IPS-18c (cell line): ENCODE measurements around the gene HNRNPAB.

Experiments
- H3K4me3 ChIP-seq: 2 replicates; pipeline ENCODE4 v1.7.0; 2013; ENCODE audit warnings: low read depth, mild to moderate bottlenecking, low read length, moderate library complexity; ENCODE audit not compliant: insufficient read depth
- H3K9me3 ChIP-seq: one replicate; pipeline ENCODE4 v1.6.1; 2013; ENCODE audit warnings: mild to moderate bottlenecking, low read length, moderate library complexity; ENCODE audit not compliant: control insufficient read depth, insufficient read depth

The HNRNPAB gene

DNA sequence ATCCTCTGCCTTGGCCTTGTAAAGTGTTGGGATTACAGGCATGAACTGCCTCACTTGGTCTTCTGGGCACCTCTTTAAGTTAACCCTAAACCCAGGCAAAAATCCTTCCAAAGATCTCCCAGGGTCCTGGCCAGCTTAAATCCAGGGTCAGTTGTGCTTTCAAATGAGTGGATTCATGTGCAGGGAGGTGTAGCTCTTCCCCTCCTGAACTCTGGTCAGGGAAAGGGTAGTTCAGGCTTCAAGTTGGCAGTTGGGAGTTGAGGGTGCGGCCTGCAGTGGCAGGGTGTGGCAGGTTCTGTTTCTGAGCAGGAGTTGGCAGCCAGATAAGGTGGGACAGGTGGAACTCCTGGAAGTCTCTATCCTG, 3.6 kb downstream of the HNRNPAB start:
- Histone ChIP-seq H3K9me3 (no peaks in the 10 kb centered on the region), H3K4me3 (no peak overlapping the region)

DNA sequence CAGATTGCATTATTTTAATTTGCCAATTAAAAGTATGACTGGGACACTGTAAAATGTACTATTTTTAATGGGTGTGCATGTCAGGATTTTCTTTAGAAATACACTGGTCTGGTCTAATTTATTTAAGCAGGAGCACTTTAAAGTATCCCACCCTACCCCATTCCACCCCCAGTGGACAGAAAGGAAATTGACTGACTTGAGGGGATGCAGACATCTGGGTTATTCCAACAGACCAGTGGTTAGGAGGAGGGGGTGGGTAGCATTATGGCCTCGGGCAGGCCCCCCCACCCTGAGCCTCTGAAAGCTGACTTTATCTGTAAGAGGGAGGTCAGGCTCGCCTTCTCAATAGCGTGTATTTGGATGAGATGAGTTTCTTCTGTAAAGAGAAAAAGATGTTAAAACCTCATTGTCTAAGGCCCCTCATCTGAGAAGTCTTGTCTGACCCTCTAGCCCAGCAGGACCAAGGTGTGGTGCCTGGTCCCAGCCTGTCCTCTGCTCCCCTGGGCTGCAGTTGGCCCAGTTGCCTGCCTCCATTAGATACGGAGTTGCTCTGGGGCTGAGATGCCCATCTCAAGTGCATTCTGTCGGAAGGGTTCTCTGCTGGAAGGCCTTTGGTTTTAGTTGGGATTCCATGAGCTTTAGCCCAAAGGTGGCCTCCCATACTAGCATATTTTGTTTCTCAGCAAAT, 4.4 kb downstream of the HNRNPAB start:
- H3K9me3 ChIP-seq = no peaks in the 10 kb centered on the region
- no peak overlapping the region for H3K4me3 ChIP-seq

DNA sequence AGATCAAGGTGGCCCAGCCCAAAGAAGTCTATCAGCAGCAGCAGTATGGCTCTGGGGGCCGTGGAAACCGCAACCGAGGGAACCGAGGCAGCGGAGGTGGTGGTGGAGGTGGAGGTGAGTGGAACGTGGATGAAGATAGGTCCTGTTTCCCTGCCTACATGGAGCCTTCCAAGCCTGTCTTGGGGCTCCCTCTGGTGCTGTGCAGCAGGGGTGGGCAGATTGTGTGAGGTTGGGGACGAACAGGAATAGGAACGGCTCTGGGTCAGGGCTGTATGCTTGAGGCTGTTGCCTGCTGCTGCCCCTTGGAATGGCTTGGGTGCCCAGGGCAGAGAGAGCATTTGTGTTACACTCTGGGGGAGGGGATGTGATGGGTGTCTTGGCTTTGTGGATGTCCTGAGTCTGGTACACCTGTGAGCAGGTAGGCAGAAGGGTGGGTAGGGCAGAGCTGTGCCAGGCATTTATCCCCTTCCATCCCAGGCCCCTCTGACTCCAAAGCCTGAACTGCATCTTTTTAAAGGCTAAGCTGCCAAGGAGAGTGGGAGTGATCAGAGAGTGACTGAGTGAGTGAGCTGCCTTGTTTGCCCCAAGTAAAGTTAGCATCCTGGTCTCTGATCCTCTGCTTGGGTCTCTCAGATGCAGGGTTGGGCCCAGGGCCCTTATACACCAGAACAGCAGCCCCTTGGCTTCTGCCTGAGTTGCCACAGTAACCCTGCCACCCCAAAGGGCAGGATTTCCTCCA, 5.2 kb downstream of the HNRNPAB start:
- no peaks in the 10 kb centered on the region for H3K9me3 ChIP-seq
- H3K4me3 ChIP-seq = no peak overlapping the region

DNA sequence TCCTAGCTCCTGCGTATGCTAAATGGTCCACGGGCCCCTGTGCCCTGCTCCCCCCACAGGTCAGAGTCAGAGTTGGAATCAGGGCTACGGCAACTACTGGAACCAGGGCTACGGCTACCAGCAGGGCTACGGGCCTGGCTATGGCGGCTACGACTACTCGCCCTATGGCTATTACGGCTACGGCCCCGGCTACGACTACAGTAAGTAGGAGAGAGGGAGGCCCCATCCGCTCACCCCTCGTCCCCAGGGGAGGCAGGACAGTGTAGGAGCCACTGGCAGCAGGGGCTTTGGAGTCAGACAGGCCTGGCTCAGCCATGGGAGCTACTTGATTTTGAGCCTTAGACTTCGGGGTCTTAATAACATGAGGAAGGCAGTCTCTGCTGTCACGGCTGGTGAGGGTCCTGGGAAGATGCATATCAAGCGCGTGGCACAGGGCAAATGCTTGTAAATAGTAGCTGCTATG, 5.8 kb downstream of the HNRNPAB start:
- H3K9me3 ChIP-seq = no peaks in the 10 kb centered on the region
- H3K4me3 ChIP-seq = no peak overlapping the region

DNA sequence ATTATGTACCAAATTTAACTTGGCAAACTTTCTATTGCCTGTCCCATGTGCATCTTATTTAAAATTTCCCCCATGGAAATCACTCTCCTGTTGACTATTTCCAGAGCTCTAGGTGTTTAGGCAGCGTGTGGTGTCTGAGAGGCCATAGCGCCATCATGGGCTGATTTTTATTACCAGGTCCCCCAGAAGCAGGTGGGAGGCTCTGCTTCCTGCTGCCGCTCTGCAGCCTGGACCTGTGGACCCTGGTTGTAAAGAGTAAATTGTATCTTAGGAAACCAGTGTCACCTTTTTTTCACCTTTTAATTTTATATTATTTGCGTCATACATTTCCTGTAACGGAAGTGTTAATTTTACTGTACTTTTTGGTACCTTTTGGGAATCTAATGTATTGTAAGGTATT, 6.4 kb downstream of the HNRNPAB start:
- Histone ChIP-seq H3K9me3 (no peaks in the 10 kb centered on the region), H3K4me3 (no peak overlapping the region)

DNA sequence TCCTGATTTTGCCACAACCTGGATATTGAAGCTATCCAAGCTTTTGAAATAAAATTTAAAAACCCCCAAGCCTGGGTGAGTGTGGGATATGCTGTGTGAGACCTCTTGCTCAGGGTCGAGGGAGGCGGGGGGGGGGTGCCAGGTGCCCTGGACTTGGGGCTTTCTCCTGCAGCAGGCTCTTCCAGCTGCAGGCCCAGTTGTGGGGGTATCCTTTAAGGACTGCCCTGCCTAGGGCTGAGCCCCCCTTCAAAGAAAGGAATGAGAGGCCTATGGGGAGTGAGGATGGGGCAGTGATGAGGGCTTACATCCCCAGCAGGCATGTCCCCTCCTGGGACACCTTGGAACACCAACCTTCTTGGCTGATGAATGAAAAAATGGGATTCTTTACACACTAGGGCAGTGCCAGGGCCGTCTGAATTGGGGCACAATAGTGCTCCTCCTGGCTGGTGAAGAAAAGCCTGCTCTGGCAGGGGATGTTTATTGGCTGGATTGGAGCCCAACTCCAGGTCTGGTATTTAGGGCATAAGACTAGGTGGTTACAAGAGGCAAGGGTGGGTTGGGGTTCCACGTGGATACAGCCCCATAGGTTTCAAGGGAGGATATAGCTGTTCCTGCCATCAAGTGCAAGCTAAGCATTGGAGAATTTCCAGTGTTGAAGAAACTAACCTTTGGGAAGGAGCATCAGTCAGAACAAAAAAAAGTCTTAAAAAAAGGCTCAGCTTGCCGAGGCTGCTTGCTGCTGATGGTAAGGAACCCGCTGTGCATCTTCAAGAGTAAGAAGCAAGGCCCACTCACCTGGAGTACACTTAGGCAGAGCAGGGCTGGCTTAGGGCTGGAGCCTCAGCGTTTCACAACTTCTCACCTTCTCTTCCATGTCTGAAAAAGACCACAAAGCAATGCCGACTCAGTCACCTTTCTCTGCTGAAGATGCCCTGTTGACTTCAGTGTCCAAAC, 7.0 kb downstream of the HNRNPAB start:
- Histone ChIP-seq H3K4me3 (no peak overlapping the region), H3K9me3 (no peaks in the 10 kb centered on the region)

DNA sequence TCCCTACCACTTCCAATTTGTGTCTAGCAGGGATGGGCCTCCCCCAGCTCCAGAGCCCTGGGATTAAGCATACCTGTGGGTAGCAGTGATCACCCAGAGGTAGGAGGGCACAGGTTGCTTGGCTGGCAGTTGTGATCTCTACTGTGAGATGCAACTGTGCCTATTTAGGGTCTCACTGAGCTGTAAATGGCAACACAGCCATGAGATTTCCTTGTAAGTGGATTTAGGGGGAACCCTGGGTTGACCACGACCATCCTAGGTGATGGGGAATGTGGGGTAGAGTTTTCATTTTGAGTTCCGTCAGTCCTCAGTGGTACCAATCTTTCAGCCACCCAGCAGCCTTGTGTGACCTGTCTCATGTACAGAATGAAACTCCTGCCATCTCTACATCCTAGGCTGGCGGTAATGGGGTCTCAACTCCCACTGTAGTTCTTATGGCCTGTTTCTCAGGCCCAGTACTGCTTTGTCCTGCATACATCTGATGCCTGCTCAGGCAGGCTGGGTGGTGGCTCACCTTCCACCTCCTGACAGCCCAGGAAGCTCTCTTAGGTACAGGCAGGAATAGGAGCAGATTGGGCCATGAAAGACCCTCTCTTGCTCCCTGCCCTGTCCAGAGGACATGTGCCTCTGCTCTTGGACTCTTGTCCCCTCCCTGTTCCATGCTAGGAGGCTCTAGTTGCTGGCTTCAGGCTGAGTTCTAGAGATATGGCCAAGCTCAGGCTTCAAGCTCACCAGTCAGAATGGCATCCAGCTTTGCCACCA, 8.1 kb downstream of the HNRNPAB start:
- Histone ChIP-seq H3K9me3 (no peaks in the 10 kb centered on the region), H3K4me3 (no peak overlapping the region)

DNA sequence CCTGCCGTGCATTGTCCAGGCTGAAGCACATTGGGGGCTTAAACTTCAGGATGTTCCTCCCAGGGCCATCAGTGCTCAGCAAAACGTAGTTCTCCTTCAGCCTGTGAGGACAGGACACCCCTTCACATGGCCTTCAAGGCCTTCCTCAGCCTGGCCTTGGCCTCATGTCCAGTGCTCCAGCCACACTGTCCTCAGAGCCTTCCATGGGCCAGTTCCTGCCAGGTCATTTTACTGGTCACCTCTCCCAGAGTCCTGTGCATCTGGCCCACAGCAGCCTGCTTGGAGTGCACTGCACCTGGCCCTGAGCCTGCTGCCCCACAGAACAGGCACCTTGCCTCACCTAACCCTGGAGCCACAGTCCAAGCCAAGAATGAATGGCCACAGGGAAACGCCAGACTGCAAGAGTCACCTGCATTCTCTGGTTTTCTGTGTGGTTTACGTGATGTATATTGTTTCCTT, 8.7 kb downstream of the HNRNPAB start:
- Histone ChIP-seq H3K9me3 (no peaks in the 10 kb centered on the region), H3K4me3 (no peak overlapping the region)

DNA sequence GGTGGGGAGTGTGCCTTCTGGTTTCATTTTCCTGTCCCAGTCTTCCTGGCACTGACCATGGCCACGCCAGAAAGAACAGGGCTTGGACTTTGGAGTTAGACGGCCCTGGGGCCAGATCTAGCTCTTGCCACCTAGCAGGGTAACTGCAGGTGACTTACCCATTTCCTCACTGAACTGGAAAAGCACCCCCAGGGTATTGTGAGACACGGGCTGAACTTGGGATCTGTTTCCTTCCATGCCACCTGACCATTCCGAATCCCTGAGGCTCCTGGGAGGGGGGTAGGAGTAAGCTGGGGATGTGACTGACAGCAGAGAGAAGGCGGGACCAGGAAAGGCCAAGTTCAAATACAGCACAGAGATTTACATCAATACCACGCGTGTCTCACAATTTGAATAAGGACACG, 9.4 kb downstream of the HNRNPAB start:
- Histone ChIP-seq H3K9me3 (no peaks in the 10 kb centered on the region), H3K4me3 (no peak overlapping the region)

DNA sequence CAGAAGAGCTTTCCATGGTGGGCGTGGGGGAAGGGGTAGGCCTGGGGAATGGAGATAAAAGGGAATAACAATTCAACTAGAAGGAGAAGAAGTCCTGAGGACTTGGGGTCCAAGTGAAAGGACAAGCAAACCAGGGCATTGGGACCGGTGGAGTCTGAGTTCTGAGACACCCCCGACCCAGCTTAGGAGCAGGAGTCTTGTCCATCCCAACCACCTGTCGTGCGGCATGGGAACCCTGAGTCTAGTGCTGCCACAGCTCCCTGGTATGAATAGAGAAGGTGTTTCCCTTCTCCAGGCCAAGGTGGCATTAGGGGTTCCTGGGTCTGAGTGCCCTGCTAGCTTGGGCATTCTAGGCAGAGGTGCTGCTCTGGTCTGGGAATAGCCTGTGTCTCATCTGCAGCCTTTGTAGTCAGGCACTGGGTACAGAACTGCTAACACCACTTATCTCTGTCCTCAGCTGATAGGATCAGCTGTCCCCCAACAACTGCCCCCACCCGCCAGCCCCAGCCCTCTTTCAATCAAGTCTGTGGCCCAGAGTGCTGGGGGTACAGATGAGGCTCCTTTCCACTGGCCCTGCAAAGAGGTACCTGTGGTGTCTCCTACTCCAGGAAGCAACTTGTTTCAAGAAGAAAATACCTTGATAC, 9.9 kb downstream of the HNRNPAB start:
- H3K9me3 ChIP-seq = no peaks in the 10 kb centered on the region
- H3K4me3 ChIP-seq = no peak overlapping the region

DNA sequence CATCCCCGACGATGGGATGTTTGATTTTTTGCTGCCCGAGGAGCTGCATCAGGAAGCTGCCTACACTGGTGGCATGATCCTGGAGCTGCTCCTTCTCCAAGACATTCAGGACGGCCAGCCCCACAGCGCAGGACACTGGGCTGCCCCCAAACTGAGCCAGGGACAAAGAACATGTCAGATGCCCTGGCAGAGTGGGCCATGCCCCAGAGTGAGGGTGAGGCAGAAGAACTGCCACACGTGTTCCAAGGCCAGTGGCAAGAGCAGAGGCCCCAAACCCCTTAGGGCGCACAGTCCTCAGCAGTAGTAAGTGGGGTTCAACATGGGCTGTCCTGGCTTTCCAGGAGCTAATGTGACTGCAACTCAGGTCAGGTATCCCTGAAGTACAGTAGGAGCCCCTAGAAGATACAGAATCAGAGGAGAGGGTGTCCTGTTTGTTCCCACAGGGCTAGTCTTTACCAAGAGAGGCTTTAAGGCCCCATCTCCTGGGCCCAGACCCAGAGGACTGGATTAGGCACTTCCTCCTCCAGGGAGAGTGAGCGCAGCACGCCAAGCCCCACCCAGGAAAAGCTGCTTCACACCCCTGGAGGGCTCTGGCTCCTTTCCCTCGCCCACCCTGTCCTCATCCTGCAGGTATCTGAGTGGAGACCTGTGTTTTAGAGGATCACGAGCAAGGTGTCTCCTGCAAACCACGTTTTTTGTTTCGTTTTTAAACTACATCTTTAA, 11.1 kb downstream of the HNRNPAB start:
- Histone ChIP-seq H3K9me3 (no peaks in the 10 kb centered on the region), H3K4me3 (no peak overlapping the region)

DNA sequence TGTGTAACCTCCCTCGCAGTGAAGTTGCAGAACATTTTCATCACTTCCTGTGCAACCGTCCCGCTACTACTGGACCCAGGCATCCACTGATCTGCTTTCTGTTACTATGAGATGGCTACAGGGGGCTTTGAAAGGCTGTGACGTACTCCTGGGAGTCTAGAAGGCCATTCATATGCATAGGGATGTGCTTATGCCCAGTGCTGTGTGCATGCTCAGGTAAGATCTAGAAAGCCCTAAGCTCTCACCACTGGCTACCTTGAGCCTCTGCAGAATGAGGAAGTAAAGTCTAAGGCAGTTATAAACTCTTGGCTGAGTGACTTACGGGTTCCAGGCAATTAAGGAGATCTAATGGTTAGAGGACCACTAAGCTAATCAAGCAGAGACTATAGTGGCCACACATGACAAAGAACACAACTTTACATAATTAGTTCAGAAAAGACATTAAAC, 11.8 kb downstream of the HNRNPAB start:
- Histone ChIP-seq H3K4me3 (no peak overlapping the region), H3K9me3 (no peaks in the 10 kb centered on the region)

DNA sequence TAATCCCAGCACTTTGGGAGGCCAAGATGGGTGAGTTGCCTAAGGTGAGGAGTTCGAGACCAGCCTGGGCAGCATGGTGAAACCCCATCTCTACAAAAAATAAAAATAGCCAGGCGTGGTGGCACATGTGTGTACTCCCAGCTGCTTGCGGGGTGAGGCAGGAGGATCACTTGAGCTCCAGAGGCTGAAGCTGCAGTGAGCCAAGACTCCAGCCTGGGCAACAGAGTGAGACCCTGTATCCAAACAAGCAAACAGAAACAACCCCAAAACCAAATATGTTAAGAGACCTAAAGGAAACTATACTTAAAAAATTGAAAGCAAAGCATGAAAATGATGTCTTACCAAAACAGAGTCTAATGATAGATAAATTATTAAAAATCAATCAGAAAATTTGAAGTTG, 12.4 kb downstream of the HNRNPAB start:
- Histone ChIP-seq H3K9me3 (no peaks in the 10 kb centered on the region), H3K4me3 (no peak overlapping the region)

DNA sequence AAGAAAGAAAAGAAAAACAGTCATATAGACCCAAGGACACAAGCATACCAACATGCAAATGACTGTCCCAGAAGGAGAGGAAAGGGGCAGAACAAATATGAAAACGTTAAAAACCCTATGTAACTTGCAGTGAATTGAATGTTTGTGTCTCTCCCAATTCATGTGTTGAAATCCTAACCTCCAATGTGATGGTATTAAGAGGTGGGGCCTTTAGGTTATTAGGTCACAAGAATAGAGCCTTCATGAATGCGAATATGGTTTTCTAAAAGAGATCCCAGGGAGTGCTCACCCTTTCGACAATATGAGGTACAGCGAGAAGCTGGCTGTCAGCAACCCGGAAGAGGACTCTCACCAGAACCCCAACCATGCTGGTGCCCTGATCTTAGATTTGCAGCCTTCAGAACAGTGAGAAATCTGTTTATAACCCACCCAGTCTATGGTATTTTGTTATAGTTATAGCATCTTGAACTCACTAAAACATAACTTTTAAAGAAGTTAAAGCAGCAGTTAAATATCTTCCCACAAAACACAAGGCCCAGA, 14.0 kb downstream of the HNRNPAB start:
- Histone ChIP-seq H3K9me3 (no peaks in the 10 kb centered on the region), H3K4me3 (no peak overlapping the region)

DNA sequence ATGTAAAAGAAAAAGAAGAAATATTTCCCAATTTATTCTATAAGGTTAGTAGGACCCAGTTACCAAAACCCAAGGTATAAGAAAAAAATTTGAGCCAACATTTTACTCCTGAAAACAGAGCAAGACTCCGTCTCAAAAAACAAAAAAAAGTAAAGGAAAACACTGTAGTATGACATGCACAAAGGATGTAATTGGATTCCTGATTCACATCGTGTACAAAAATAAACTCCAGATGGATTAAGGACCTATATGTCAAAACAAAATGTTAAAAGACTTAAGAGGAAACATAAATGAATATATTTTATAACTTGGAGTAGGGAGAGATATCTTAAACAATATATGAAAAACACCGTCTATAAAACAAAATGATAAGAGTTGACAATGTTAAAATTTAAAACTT, 14.5 kb downstream of the HNRNPAB start:
- H3K4me3 ChIP-seq = no peak overlapping the region
- no peaks in the 10 kb centered on the region for H3K9me3 ChIP-seq

DNA sequence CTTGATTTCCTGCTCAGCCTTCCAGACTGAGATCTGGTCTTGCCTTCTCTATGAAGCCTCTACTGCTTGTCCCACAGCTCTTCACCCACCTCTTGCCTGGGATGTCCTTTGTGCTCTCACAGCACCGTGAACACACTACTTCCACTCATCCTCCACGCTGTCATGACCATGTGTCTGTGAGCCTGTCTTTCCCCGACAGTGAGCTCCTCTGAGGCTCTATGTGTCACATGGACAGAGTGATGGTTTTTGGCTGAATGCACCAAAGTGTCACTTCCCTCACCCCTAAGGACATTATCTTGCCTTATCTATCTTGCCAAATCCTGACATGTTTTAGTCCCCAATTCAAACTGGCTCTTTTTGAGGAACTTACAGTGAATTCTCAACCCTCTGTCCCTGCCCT, 16.9 kb downstream of the HNRNPAB start:
- Histone ChIP-seq H3K4me3 (no peak overlapping the region), H3K9me3 (no peaks in the 10 kb centered on the region)
